DND-41 (cell line): ENCODE measurements around the gene GDI1.

Source experiments
- EZH2 ChIP-seq: IDR thresholded peaks from 3 replicates; pipeline ENCODE4 v1.6.1; 2012; ENCODE audit warnings: borderline replicate concordance, low read depth, mild to moderate bottlenecking, moderate library complexity, low read length, inconsistent platforms; ENCODE audit not compliant: severe bottlenecking
- TF ChIP-seq, protein P1 (sequence below): IDR thresholded peaks from 2 replicates; pipeline ENCODE4 v1.5.1; 2012; ENCODE audit warnings: borderline replicate concordance, low read length, moderate library complexity, mild to moderate bottlenecking; ENCODE audit not compliant: poor library complexity, severe bottlenecking; ENCODE audit errors: extremely low read depth

- TF ChIP-seq, protein P1, sequence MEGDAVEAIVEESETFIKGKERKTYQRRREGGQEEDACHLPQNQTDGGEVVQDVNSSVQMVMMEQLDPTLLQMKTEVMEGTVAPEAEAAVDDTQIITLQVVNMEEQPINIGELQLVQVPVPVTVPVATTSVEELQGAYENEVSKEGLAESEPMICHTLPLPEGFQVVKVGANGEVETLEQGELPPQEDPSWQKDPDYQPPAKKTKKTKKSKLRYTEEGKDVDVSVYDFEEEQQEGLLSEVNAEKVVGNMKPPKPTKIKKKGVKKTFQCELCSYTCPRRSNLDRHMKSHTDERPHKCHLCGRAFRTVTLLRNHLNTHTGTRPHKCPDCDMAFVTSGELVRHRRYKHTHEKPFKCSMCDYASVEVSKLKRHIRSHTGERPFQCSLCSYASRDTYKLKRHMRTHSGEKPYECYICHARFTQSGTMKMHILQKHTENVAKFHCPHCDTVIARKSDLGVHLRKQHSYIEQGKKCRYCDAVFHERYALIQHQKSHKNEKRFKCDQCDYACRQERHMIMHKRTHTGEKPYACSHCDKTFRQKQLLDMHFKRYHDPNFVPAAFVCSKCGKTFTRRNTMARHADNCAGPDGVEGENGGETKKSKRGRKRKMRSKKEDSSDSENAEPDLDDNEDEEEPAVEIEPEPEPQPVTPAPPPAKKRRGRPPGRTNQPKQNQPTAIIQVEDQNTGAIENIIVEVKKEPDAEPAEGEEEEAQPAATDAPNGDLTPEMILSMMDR = no peak
- no peak for TF ChIP-seq EZH2
These were observed 1.3 kb downstream of the GDI1 start for GRCh38 chrX:154437971-154438893.
